ENCODE data around the gene PPID. TPM values are rescaled to one million over a fixed set of nuclear protein-coding genes. Genes with fewer than 3 reads are reported as not detected.

PPID gene
- total RNA-seq, 1 experiment from 2014 or later: 23.3 TPM

DNA sequence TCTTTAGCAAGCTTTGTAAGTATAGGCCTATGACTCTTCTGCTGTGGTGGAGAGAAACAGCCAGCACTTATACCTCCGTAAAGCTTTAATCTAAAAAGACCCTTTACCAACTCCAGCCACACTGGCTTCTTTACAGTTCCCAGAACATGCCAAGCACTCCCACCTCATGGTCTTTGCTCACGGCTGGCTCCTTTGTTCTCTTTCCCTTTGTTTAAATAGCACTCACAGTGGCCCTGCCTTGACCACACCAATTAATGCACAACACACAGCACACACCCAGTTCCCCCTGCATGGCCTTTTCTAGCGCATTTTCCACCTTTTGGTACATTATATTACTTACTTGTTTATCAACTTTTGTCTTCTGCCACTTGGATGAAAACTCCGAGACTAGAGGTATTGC is 18.9 kb downstream of the PPID start:
- in situ Hi-C loops (cut with HindIII; ENCODE audit: low pct_unique_long_range_greater_than_20kb, low sequenced_read_pairs) (no loop called here), intact Hi-C loops (cut with micrococcal nuclease; ENCODE audit: unreplicated experiment) (no loop called here)
- H3K27ac ChIP-seq (ENCODE audit: low read length): no peak overlapping the region
- CTCF ChIA-PET: no interaction called here
- no peaks in the 10 kb centered on the region for H3K27me3 ChIP-seq (ENCODE audit: control insufficient read depth, insufficient read depth, low read length)
- peaks cover 10% of the 10 kb centered on the region; the same call in 1 of the 2 replicates for H3K36me3 ChIP-seq (ENCODE audit: control insufficient read depth, insufficient read depth, low read length)
- TF ChIP-seq TCF7L2 (IDR thresholded peaks at IDR 0.05; ENCODE audit: low read depth, low read length): no peak
- no peak for TF ChIP-seq POLR2AphosphoS5 (IDR thresholded peaks at IDR 0.05; ENCODE audit: low read depth, low read length)
- no peak for TF ChIP-seq CTCF (IDR thresholded peaks at IDR 0.05)
- TF ChIP-seq REST (IDR thresholded peaks at IDR 0.05; ENCODE audit: insufficient read depth in 1 of 2, low read depth in 2 of 2, low read length in 1 of 2): no peak
- TF ChIP-seq SIN3A (IDR thresholded peaks at IDR 0.05; ENCODE audit: borderline replicate concordance, insufficient read depth, low read depth, low read length): no peak
- DNase-seq (ENCODE audit: low read depth, low spot score) (no peak), ATAC-seq (no peak)
- no peaks in the 10 kb centered on the region for H3K9me3 ChIP-seq (ENCODE audit: control insufficient read depth, insufficient read depth, low read depth, low read length)
- POLR2A ChIA-PET: no interaction called here
- no peaks in the 10 kb centered on the region for H3K4me1 ChIP-seq (ENCODE audit: control insufficient read depth, insufficient read depth, low read length)
- H3K4me3 ChIP-seq (ENCODE audit: low read depth in 2 of 2, low read length in 2 of 2): no peak overlapping the region
- BruUV-seq (replicated peaks): no TSS peak

DNA sequence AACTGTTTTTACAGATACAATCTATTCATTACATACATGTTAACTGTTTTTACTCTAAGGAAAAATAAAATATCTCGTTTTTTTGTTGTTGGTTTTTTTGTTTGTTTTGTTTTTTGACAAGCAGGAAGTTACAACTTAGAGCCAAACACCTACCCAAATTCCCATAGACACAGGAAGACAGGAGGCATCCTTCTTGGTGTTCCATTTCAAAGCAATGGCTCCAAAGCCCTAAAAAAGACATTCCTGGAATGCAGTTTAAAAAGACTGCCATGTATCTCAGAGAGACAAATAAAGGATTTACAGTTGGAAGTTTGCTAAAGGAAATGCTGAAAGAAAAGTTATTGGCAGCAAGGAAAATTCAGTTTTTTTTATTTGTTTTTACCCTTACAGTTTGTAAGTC is 34.4 kb downstream of the PPID start:
- BruUV-seq (replicated peaks): no TSS peak
- Histone ChIP-seq H3K27me3 (ENCODE audit: control insufficient read depth, insufficient read depth, low read length) (no peaks in the 10 kb centered on the region), H3K27ac (ENCODE audit: low read length) (no peak overlapping the region), H3K9me3 (ENCODE audit: control insufficient read depth, insufficient read depth, low read depth, low read length) (no peaks in the 10 kb centered on the region), H3K4me1 (ENCODE audit: control insufficient read depth, insufficient read depth, low read length) (no peaks in the 10 kb centered on the region), H3K36me3 (ENCODE audit: control insufficient read depth, insufficient read depth, low read length) (no peaks in the 10 kb centered on the region), H3K4me3 (ENCODE audit: low read depth in 2 of 2, low read length in 2 of 2) (no peak overlapping the region)
- DNase-seq (ENCODE audit: low read depth, low spot score) (no peak), ATAC-seq (no peak)
- in situ Hi-C loops (cut with HindIII; ENCODE audit: low pct_unique_long_range_greater_than_20kb, low sequenced_read_pairs): no loop called here
- intact Hi-C loops (cut with micrococcal nuclease; ENCODE audit: unreplicated experiment): no loop called here
- TF ChIP-seq CTCF (IDR thresholded peaks at IDR 0.05) (no peak), REST (IDR thresholded peaks at IDR 0.05; ENCODE audit: insufficient read depth in 1 of 2, low read depth in 2 of 2, low read length in 1 of 2) (no peak), POLR2AphosphoS5 (IDR thresholded peaks at IDR 0.05; ENCODE audit: low read depth, low read length) (no peak), TCF7L2 (IDR thresholded peaks at IDR 0.05; ENCODE audit: low read depth, low read length) (no peak), SIN3A (IDR thresholded peaks at IDR 0.05; ENCODE audit: borderline replicate concordance, insufficient read depth, low read depth, low read length) (no peak)
- ChIA-PET POLR2A (no interaction called here), CTCF (no interaction called here)

Measured in Panc1 (cell line).